NCI-H2196 treated with DMSO at 0.1 percent for 48 hours (cell line): ENCODE data around the gene ESR1.

ENCODE experiments used
- DNase-seq: peaks from one replicate; lab custom pipeline; 2025; ENCODE audit not compliant: unreplicated experiment; lab: John Stamatoyannopoulos, UW

Gene ESR1

GRCh38 chr6:151807513-151808370, at the start of gene ESR1:
ESR1 (plus strand) TSS chr6:151807682; CDS start chr6:151807913, 231 bp downstream.
- DNase-seq: no peak

GRCh38 chr6:151760486-151760885, 47.0 kb upstream of the ESR1 start:
- no peak for DNase-seq

- DNase-seq: no peak
These were observed 45.6 kb upstream of the ESR1 start for GRCh38 chr6:151761851-151762250.

- DNase-seq: no peak
These were observed 44.7 kb upstream of the ESR1 start for GRCh38 chr6:151762817-151763216.

GRCh38 chr6:151763303-151763702, 44.2 kb upstream of the ESR1 start:
- DNase-seq: no peak

GRCh38 chr6:151763938-151764680, 43.4 kb upstream of the ESR1 start:
- no peak for DNase-seq

- DNase-seq: peak; percentile 10
These were observed 42.0 kb upstream of the ESR1 start for GRCh38 chr6:151765444-151765886.

- DNase-seq: no peak
These were observed 35.0 kb upstream of the ESR1 start for GRCh38 chr6:151772446-151772845.

GRCh38 chr6:151773382-151773781, 34.1 kb upstream of the ESR1 start:
- no peak for DNase-seq

- no peak for DNase-seq
These were observed 24.9 kb upstream of the ESR1 start for GRCh38 chr6:151782560-151782959.

- DNase-seq: no peak
These were observed 23.8 kb upstream of the ESR1 start for GRCh38 chr6:151783692-151784091.

- DNase-seq: no peak
These were observed 22.9 kb upstream of the ESR1 start for GRCh38 chr6:151784441-151785214.

GRCh38 chr6:151796842-151797530, 10.5 kb upstream of the ESR1 start:
- no peak for DNase-seq

GRCh38 chr6:151803743-151804142, 3.7 kb upstream of the ESR1 start:
- DNase-seq: no peak

GRCh38 chr6:151804585-151805285, 2.7 kb upstream of the ESR1 start:
- DNase-seq: no peak

GRCh38 chr6:151805286-151805840, 2.1 kb upstream of the ESR1 start:
- DNase-seq: no peak

GRCh38 chr6:151806757-151807512, 547 bp upstream of the ESR1 start:
- DNase-seq: no peak

GRCh38 chr6:151808371-151809241, 1.1 kb downstream of the ESR1 start:
- DNase-seq: no peak
